Posterior vena cava (tissue), 2 donors: ENCODE measurements around the gene TMEM9. TPM values are rescaled to one million over a fixed set of nuclear protein-coding genes. Genes with fewer than 3 reads are reported as not detected.

Experiments used
- DNase-seq: peaks from one replicate; pipeline ENCODE4 v3.0.0-alpha.2; 2020; ENCODE audit warnings: low spot score
- intact Hi-C, 2 donors: fragments of 100-400 bp; cut with DNase I; formaldehyde crosslinking; loops; one replicate each; pipeline versions ENCODE4 v1.14.1 to v1.14.2; 2022 to 2023
- total RNA-seq, 2 donors: library from RNA; stranded (reverse); fragmentation: NEBNext Ultra II Directional; extraction: Animal tissue kit (Norgen Biotek cat#: 25700); gene quantifications; one replicate each; pipeline ENCODE4 v1.2.1, GENCODE V29; 2021
- donor health status: DM: yes; HTN: yes; CAD: no.
- donor health status: DM: yes; HTN: yes; CAD: no.

Gene TMEM9
- total RNA-seq, 2 donors from 2014 or later, result 35.5 to 54.9 TPM

DNA sequence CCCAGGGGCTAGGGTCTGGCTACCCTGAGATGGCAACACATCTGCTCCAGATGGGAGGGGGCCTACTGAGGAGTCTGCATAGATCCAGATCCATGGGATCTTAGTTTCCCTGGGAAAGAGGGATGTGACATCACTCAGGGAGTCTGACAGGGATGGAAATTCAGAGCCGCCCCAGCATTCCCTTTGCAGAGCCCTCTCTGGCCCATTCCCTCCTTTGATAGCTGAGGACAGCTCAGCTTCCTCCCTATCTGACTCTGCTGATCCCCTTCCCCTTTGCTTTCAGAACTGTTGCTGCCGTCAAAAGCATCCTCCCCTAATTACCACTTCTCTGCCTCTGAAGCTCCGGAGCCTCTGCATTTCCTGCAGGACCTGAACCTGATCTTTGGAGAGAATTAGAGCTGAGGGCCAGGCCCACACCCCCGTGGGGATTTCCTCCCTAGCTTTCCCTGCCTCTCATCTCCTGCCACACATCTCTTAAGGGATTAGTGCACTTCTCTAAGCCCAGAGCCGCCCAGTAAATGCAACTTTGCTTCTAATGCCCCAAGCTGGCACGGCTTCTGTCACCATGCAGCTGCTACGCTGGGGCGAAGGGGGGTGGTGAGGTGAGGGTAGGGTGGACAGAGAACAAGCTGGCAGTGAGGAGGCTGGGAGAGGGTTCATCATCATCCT lies 17.8 kb downstream of the TMEM9 start:
- intact Hi-C loops, result no loop called here
- no peak for DNase-seq

DNA sequence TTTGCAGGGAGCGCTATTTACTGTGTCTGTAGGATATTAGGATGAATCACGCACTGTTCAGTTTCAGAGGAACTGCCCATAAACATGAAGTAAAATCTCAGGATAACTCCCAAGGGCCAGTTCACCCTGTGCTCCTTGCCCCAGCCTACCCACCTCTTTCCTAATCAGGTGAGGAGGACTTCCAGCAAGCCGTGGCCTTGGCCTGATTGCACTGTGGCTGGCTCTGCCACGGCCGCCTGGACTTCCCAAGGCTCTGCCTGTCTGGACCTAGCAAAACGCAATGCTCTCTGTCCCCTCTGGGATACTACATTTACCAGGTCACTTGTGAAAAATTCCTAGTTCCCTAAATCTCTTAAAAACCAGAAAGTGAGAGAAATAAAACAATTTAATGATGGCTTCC lies 19.9 kb downstream of the TMEM9 start:
- intact Hi-C loops, result no loop called here

DNA sequence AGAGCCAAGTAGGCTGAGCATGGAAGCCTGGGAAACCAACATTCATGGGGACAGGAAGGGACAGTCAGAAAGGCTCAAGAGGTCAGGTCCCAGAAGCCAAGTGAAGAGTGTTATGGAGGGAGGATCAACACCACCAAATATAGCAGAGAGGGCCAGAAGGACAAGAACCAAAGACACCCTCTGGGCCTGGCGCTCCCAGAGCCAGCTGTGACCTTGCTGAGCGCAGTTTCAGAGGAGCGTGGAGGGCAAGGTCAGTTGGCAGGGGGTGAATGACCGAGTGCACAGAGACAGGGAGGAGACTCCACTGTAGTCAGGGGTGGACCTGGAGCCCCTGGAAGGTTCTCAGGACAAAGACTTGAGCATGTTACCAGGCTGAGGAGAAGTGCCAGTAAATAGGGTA lies 22.9 kb downstream of the TMEM9 start:
- DNase-seq, result no peak
- intact Hi-C loops, result no loop called here

More for the DNA sequence above, 19.9 kb downstream of the TMEM9 start:
- no peak for DNase-seq

DNA sequence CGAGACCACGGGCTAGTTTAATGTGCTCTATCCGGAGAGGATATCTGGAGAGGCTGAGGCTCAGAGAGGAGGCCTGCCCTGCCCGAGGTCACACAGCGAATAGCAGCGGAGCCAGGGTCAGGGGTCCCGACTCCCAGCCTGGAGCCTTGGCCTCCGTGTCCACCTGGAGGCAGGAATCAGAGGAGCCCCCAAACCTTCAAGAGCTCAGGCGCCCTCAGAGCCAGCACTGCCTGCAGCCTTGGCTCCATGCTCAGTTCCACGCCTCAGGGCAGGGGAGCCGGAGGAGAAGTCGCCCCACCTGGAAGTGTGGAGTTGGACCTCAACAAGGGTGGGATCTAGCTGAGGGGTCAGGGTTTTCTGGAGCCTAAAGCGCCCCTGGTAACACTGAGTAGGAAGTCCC lies 25.3 kb downstream of the TMEM9 start:
- intact Hi-C loops, result loop anchor here in 1 of 2 donors (5.0 kb wide), 1 partner anchor 303 kb away; no protein-coding TSS in a partner anchor
- DNase-seq, result no peak

DNA sequence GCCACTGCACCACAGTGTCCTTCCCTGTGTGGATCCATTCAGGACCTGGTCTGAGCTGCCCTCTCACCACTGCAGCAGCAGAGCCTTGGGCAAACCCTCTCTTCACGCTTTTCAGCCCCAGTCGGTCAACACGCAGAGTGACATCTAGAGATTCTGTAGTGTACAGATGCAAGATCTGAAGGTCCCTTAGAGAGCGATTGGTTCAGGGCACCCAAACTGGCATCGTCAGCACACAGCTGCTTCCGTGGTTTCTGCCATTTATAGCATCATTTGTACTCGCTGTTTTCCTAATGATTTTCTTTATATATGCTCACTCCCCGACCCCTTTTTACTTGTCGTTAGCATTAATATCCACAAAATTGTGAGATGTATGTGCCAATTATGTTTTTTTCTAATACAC lies 25.8 kb downstream of the TMEM9 start:
- intact Hi-C loops, result loop anchor here in 1 of 2 donors (5.0 kb wide), 1 partner anchor 304 kb away; no protein-coding TSS in a partner anchor
- no peak for DNase-seq

DNA sequence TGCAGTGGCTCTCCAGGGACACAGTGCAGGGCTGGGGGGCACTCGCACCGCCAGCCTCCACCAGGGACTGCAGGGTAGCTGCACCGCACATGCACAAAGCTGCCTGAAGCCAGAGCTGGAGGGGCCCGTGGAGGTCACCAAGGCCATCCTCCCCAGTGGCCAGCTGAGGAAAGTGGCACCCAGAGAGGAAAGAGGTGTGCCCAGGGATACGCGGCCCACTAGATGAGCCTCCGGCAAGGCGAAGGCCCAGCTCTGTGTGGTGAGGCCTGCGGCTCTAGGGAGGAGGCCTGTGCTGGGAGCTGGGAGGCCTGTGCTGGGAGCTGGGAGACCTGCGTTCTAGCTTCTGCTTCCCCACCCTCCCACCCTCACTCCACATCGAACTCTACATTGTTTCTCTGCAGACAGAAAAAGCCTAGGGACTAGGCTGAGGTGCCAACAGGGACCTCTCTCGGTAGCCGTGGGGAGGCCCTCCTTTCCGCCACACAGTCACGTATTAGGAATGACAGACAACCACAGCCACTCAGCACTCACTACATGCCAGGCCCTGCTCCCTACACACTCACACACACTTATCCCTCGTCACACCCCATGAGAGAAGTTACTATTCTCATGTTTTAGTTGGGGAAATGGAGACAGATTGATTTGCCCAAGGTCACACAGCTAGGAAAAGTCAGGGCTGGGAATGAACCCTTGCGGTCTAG lies 26.4 kb downstream of the TMEM9 start:
- intact Hi-C loops, result loop anchor here in 1 of 2 donors (5.0 kb wide), 1 partner anchor 304 kb away; no protein-coding TSS in a partner anchor
- DNase-seq, result no peak

DNA sequence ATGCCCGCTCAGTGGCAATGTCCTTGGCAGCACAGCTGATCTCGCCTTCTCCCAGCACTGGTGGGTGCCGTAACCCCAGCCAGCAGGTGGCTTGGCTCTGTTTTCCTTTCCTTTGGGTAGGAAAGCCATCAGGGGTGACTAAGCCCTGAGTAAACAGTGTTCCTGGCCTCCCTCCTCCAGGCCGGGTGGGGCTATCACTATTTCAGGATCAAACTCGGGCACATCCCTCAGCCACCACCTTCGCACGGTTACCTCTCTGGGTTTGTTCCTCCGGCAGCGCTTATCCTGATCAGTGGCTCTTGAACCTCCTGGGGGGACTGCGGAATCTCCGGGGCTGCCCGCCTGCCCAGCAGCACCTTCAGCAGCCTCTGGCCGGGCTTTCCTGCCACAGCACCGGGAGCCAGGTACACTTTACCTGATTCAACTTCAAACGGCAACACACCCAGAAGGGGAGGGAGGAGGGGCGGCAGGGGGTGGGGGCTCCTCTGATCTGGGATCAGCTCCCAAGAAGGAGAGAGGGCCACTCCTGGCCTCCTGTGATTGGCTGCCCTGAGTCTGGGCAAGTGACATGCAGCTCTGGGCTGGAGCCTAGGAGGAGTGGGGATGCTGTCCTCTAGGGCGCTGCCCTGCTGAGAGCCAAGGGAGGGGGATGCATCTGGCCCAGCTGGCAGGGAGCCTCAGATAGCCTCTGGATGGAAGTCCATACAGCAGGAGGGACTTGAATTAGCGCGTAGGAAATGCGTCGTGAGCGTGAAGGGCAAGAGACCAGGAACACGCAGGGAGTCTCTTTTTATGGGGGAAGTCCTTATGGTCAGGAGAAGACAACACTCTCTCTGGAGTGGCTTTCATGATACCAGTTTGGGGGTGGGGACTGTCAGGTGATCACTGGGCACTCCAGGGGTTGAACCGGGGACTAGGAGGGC lies 27.2 kb downstream of the TMEM9 start, which contains the start of gene ASCL5:
ASCL5 (minus strand) TSS at position 353 of the 923 bp plus-strand sequence. CDS start 11,812 bp downstream, outside the sequence.
- DNase-seq, result no peak
- intact Hi-C loops, result loop anchor here in 1 of 2 donors (5.0 kb wide), 1 partner anchor 305 kb away; no protein-coding TSS in a partner anchor

DNA sequence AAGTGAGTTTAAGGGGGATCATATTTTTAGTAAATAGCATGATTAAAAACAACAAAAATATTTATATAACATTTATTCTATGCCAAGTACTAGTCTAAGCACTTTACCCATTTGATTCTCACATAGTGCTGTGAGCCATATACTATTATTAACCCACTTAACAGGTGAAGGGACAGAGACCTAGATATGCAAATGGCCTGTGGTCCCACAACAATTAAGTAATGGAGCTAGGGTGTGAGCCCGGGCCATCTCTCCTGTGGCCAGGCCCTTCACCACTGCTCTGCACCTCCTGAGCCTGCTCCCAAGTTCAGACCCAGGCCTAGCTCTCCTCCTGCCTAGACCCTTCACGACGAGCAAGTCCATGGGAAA lies 27.8 kb downstream of the TMEM9 start:
- intact Hi-C loops, result loop anchor here in 1 of 2 donors (5.0 kb wide), 1 partner anchor 306 kb away; no protein-coding TSS in a partner anchor
- DNase-seq, result no peak

DNA sequence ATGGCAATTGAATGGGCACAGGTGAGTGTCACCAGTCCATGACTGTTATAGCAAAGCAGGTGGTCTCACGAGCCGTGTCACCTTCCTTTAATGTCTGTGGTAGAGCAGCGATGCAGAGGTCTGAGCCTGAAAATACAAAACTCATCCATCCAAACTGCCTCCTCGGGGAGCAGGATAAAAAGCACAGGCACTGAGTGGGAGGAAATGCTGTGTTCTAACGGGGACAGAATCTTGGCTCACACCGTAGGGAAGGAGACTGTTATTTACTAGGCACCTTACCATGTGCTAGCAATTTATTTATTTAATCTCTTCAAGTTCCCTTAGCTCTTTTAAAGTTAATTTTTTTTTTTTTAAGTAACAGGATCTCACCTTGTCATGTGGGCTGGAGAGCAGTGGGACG lies 28.5 kb downstream of the TMEM9 start:
- intact Hi-C loops, result loop anchor here in 1 of 2 donors (5.0 kb wide), 1 partner anchor 307 kb away; no protein-coding TSS in a partner anchor
- DNase-seq, result no peak

DNA sequence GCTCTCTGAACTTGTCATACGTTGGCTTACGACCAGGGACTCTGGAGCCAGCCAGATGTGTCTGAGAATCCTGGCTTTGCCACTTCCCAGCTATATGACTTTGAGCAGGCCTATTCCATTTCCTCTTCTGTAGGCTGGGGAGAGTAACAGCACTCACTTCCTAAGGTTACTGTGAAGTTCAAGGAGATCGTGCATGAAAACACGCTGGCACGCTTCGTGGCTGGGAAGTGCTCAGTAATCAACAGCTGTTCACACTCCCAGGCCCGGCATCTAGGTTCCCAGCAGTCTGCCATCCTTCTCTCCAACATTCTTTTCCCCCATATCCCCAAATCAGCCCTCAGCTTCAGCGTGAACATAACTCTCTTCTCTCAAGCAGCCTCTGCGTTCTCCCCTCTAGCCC lies 29.3 kb downstream of the TMEM9 start:
- DNase-seq, result no peak
- intact Hi-C loops, result loop anchor here in 1 of 2 donors (5.0 kb wide), 1 partner anchor 307 kb away; no protein-coding TSS in a partner anchor

DNA sequence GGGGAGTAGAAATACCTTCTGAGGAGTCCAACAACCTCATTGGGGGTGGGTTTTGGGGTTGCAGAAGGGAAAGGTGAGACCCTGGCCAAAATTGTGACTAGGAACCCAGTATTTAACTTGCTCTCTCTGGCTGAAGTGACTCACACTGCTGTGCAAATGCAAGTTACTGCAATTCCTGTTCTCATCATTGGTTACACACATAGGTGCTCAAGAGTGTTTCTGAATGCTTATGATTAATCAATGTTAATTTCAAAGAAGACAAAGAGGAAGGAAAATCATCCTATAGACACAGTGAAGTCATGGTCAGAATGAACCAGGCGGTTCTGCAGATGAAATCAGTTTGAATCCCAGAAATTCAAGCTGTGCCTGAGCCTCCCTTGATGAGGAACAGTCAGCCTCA lies 30.4 kb downstream of the TMEM9 start:
- DNase-seq, result no peak
- intact Hi-C loops, result no loop called here

DNA sequence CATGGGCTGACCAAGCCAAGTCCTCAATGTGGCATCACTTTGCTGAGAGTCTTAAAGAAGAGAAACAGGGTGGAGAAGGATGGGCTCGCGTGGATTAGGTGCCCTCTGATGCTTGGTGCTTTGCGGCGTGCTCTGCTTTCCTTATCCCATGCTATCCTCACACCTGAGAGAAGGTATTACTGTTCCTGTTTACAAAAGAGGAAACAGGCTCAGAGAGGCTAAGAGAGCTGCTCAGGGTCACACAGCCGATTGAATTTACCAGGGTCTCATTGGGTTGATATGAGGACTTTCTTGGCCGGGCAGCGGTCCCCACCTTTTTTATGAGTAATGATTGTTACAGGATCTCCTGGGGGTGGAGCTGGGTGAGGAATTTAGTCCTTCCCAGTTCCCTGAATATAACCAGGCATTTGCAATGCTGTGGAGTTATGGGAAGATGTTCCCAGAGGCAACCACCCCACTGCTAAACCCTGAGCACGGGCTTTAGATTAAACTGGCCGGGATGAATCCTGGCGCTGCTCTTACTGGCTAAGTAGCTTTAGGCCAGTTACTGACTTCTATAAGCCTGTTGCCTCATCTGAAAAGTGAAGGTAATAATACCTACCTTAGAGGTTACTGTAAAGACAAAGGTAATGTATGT lies 31.8 kb downstream of the TMEM9 start:
- no peak for DNase-seq
- intact Hi-C loops, result no loop called here

DNA sequence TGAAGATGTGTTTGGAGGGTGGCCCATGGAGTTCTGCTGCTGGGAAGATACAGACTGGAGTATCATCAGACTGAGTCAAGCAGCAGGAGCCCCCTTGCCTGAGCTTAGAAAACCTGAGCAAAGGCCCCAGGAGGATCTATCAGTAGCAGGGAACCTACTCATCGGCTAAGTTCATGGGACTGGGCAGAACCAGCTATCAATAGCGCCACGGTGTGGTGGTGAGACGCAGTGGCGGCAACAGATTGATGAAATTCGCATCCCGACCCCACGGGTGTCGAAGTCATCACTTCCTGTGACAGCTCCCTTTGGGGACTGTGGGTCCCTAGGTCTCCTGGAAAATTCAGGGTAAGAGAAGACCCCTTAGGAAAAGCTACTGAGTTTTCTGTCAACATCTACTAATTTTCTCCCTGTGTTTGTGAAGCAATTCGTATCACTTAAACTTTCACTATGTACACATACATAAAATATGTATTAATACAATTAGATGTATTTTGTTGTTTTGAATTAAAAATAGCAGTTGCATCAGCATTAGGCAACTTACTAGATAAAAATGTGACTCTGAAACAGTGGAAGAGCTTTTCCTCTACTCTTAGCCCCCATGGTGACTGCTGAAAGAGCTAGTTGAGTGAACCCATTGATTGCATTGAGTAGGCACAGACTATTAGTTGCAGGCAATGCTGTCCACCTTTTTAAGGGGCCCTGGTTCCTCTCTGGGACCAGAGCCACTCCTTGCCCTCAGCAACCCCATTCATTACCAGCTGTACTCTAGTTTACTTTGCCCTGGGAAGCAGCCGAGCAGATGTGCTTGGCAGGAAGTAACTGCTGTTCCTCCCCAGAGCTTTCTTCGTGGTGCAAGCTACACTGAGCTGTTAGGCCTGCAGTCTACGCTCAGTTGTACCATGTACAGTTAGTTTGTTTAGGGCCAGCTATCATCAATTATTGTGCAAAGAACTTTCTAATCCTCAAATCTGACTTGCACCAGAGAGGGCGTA lies 34.8 kb downstream of the TMEM9 start:
- no peak for DNase-seq
- intact Hi-C loops, result no loop called here

DNA sequence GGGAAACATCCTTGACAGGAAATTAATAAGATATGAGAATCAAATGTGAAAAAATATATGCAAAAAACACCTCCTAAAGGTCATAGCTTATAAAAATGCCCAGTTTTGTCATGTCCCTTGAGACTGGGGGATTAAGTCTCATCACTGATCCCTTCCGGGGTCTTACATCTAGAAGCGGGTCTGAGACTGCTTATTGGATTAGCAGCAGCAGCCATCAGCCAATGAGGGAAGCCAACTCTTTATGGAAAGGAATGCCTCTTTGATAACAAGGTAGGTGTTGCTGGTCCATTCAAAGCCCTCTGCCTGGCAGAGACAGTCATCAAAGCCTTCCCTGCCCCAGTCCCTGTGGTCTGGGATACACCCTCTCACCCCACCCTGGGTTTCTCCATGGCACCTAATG lies 38.2 kb downstream of the TMEM9 start:
- DNase-seq, result no peak
- intact Hi-C loops, result no loop called here

DNA sequence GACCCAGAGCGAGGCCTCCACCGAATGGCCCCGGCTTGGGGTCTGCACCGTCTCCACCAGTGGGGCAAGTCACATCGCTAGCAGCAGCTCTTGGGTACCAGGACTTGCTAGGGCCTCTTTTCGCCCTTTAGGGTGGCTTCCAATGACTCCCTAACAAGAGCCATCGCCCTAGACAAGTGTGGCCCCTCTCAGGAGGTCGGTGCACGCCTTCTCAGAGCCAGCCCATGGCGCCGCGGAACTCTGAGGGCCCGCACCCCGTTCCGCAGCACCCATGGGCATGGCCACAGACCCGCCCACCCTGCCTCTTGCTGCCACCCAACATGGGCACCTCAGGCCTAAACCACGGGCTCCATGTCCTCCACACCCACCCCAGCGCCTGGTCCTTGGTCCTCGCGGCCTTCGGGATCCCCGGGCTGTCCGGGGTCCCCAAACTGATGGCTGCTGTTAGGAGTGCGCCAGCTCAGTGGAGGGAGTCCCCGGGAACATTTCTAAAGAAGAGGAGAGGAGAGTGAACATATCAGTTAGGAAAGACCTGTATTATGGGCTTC lies 38.8 kb downstream of the TMEM9 start:
- no peak for DNase-seq
- intact Hi-C loops, result no loop called here

DNA sequence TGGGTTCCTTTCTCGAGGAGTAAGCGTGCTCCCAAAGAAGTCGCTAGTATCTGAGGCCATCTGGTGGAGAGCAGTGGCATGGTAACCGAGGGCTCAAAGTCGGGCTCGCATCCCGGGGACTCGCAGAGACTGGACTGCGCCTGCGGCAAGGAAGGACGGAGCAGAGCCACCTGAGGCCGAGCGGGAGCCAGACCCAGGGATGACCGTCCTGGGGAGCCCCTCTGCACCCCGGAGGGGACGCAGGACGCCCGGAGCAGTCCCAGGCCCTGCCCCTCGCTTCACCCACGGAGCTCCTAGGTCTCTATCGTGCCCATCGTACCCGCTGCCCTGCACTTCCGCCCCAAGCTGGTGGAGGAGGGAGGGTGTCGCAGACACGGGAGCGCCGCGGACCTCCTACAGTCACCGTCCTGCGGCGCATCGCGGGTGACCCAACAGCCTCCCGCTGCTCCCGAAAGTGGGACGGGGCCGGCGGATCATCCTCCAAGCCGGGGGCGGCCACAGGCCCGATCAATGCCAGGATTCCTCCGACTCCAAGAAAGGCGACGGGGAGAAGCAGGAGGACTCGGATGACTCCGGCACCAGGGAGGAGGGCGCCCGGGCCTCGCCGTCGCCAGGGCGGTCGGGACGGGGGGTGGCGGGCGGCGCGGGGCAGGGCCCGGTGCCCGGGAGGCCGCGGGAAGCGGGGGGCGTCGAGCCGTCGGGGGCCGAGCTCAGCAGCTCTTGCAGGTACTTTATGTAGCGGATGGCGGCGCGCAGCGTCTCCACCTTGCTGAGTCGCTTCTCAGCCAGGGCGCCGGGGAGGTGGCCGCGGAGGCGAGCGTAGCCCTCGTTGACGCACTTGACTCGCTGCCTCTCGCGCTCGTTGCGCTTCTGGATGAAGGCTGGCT lies 39.8 kb downstream of the TMEM9 start:
- intact Hi-C loops, result loop anchor here (5.0 kb wide), 2 partner anchors 137 to 142 kb away; no protein-coding TSS in a partner anchor

More for the DNA sequence above, 39.8 kb downstream of the TMEM9 start:
- DNase-seq, result peak; percentile 94
